ENCODE measurements around the gene BICC1.

DNA sequence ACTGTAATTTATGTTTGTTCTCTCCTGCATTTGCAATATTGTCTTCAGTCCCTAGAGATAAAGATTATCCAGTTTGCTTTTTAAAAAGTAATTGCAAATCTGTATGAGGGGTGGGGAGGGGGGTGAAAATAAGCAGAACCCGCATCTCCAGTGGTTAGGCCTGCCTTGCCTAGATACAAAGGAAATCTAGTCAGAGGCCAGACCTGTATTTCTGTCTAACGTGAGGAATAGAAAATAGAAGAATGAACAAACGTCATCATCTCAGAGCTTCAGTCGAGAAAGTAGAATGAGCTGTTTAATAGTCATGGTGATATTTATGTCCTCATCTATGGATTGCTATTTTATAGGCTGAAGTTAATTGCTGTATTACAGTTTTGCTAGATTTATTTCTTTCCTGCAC lies 284.2 kb downstream of the BICC1 start:
- TF ChIP-seq, protein P1, sequence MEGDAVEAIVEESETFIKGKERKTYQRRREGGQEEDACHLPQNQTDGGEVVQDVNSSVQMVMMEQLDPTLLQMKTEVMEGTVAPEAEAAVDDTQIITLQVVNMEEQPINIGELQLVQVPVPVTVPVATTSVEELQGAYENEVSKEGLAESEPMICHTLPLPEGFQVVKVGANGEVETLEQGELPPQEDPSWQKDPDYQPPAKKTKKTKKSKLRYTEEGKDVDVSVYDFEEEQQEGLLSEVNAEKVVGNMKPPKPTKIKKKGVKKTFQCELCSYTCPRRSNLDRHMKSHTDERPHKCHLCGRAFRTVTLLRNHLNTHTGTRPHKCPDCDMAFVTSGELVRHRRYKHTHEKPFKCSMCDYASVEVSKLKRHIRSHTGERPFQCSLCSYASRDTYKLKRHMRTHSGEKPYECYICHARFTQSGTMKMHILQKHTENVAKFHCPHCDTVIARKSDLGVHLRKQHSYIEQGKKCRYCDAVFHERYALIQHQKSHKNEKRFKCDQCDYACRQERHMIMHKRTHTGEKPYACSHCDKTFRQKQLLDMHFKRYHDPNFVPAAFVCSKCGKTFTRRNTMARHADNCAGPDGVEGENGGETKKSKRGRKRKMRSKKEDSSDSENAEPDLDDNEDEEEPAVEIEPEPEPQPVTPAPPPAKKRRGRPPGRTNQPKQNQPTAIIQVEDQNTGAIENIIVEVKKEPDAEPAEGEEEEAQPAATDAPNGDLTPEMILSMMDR (IDR thresholded peaks at IDR 0.05), result no peak
- TF ChIP-seq POLR2A (IDR thresholded peaks at IDR 0.05), result no peak
